GM20000 (cell line): ENCODE data around the gene GPR12.

Experiments
- DNase-seq: peaks from one replicate; pipeline ENCODE4 v3.0.0; 2012; ENCODE audit warnings: low spot score
- TF ChIP-seq, protein P1 (sequence below): IDR thresholded peaks from 2 replicates; pipeline ENCODE4 v1.5.1; 2012; ENCODE audit warnings: mild to moderate bottlenecking, control low read depth; ENCODE audit errors: extremely low read depth, missing control alignments

GPR12 gene

GRCh38 chr13:26784704-26785639, 24.4 kb upstream of the GPR12 start:
- TF ChIP-seq, protein P1, sequence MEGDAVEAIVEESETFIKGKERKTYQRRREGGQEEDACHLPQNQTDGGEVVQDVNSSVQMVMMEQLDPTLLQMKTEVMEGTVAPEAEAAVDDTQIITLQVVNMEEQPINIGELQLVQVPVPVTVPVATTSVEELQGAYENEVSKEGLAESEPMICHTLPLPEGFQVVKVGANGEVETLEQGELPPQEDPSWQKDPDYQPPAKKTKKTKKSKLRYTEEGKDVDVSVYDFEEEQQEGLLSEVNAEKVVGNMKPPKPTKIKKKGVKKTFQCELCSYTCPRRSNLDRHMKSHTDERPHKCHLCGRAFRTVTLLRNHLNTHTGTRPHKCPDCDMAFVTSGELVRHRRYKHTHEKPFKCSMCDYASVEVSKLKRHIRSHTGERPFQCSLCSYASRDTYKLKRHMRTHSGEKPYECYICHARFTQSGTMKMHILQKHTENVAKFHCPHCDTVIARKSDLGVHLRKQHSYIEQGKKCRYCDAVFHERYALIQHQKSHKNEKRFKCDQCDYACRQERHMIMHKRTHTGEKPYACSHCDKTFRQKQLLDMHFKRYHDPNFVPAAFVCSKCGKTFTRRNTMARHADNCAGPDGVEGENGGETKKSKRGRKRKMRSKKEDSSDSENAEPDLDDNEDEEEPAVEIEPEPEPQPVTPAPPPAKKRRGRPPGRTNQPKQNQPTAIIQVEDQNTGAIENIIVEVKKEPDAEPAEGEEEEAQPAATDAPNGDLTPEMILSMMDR, result no peak
- DNase-seq, result no peak

- DNase-seq, result no peak
- TF ChIP-seq, protein P1, result no peak
Observed at GRCh38 chr13:26780411-26780810, 19.8 kb upstream of the GPR12 start.

DNA sequence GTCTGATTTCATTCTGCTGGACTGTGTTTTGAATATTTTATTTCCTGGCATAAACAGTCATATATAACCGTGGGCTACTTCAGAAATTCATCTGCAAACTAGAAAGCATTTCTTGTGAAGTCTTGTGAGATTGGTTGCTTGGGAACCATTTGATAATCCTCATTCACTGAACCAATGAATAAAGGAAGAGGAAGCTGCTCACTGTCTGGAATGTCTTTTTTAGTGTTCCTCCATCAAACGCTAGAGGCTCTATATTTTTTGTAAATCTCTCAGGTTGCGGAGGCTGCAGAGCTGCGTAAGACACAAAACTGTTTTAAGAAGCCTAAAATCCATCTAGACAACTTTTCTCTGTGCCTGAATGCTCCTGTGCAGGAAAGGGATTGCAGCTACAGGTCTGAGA, 18.7 kb upstream of the GPR12 start:
- TF ChIP-seq, protein P1, result no peak
- no peak for DNase-seq

GRCh38 chr13:26772531-26772930, 11.9 kb upstream of the GPR12 start:
- DNase-seq, result no peak
- TF ChIP-seq, protein P1, result no peak

DNA sequence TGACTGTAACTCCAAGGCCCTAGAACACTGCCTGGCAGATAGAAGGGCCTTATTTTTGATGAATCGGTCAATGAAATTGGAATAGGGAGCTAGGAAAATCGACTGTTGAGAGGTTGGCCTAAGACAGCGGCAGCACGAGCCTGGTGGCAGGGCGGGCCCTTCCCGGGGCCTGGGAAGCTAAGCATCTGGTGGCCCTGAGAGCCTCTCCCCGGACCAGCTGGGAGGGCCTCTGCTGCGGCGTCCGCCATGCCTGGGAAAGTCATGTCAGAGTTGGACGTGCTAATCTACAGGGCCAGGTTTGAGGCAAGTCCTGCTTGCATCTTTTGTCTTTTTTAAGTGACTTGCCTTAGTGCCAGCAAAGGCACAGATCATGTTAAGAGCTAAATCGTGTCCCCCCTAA, 11.2 kb upstream of the GPR12 start:
- TF ChIP-seq, protein P1, result no peak
- no peak for DNase-seq

- no peak for DNase-seq
- TF ChIP-seq, protein P1, result no peak
Observed at GRCh38 chr13:26762745-26763345, 2.3 kb upstream of the GPR12 start.
